WERI-Rb-1 (cell line): ENCODE measurements around the gene ADAMTS13.

ENCODE experiments used
- DNase-seq: peaks from one replicate; pipeline ENCODE4 v3.0.0-alpha.2; 2020
- H3K27ac ChIP-seq: fragments of 250-450 bp; sonication (Bioruptor Pico); 2 replicates; pipeline ENCODE4 v1.5.1; 2020; ENCODE audit warnings: mild to moderate bottlenecking, moderate library complexity
- H3K27me3 ChIP-seq: fragments of 250-450 bp; sonication (Bioruptor Pico); 2 replicates; pipeline ENCODE4 v1.5.1; 2021; ENCODE audit warnings: mild to moderate bottlenecking, low read depth, moderate library complexity; ENCODE audit not compliant: insufficient read depth, severe bottlenecking
- H3K36me3 ChIP-seq: fragments of 250-450 bp; sonication (Bioruptor Pico); 2 replicates; pipeline ENCODE4 v1.5.1; 2020; ENCODE audit warnings: mild to moderate bottlenecking, moderate library complexity
- H3K4me3 ChIP-seq: 2 replicates; pipeline ENCODE4 v1.5.1; 2011; ENCODE audit warnings: low read depth, mild to moderate bottlenecking, control low read depth, low read length
- H3K9me3 ChIP-seq: fragments of 250-450 bp; sonication (Bioruptor Pico); 2 replicates; pipeline ENCODE4 v1.5.1; 2021; ENCODE audit warnings: mild to moderate bottlenecking, moderate library complexity; ENCODE audit not compliant: severe bottlenecking
- TF ChIP-seq, protein P1 (sequence below): IDR thresholded peaks from 2 replicates; pipeline ENCODE4 v1.5.1; 2011; ENCODE audit warnings: low read depth, mild to moderate bottlenecking, control low read depth, inconsistent platforms, low read length

The ADAMTS13 gene

DNA sequence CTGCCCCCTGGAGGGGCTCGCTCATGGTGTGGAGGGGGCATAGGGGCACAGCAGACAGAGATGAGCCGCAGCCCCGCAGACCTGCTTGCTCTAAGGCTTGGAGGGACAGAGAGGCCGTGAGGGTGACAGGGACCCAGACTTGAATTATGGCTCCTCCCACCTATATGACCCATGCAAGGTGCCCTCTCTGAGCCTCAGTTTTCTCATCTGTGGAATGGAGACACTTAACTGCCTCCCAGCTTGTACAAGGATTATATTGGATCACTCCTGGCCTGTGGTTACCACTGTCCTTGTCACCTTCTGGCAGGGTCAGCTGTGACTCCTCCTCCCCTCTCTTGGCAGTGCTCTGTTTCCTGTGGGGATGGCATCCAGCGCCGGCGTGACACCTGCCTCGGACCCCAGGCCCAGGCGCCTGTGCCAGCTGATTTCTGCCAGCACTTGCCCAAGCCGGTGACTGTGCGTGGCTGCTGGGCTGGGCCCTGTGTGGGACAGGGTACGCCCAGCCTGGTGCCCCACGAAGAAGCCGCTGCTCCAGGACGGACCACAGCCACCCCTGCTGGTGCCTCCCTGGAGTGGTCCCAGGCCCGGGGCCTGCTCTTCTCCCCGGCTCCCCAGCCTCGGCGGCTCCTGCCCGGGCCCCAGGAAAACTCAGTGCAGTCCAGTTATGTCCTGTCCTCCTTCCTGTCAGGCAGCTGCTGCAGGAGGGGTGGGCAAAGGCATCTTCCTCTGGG lies 32.9 kb downstream of the ADAMTS13 start:
- no peak for DNase-seq
- no peaks in the 10 kb centered on the region for H3K36me3 ChIP-seq
- TF ChIP-seq, protein P1, sequence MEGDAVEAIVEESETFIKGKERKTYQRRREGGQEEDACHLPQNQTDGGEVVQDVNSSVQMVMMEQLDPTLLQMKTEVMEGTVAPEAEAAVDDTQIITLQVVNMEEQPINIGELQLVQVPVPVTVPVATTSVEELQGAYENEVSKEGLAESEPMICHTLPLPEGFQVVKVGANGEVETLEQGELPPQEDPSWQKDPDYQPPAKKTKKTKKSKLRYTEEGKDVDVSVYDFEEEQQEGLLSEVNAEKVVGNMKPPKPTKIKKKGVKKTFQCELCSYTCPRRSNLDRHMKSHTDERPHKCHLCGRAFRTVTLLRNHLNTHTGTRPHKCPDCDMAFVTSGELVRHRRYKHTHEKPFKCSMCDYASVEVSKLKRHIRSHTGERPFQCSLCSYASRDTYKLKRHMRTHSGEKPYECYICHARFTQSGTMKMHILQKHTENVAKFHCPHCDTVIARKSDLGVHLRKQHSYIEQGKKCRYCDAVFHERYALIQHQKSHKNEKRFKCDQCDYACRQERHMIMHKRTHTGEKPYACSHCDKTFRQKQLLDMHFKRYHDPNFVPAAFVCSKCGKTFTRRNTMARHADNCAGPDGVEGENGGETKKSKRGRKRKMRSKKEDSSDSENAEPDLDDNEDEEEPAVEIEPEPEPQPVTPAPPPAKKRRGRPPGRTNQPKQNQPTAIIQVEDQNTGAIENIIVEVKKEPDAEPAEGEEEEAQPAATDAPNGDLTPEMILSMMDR: no peak
- H3K4me3 ChIP-seq: no peak overlapping the region
- H3K27me3 ChIP-seq: no peaks in the 10 kb centered on the region
- H3K27ac ChIP-seq: no peak overlapping the region
- H3K9me3 ChIP-seq: no peaks in the 10 kb centered on the region

DNA sequence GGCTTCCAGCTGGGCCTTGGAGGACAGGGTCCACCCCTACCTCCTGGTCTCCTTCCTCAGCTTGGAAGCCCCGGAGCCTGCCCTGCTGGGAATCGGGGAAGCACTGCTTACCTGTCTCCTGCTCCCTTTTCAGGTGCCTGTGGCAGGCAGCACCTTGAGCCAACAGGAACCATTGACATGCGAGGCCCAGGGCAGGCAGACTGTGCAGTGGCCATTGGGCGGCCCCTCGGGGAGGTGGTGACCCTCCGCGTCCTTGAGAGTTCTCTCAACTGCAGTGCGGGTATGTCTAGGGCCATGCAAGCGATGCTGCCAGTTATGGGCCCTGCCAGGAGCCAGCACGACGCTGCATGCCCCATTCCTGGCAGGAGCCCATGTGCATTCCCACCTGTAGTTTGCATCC lies 33.8 kb downstream of the ADAMTS13 start:
- no peaks in the 10 kb centered on the region for H3K27me3 ChIP-seq
- TF ChIP-seq, protein P1: no peak
- no peaks in the 10 kb centered on the region for H3K36me3 ChIP-seq
- H3K4me3 ChIP-seq: no peak overlapping the region
- no peak for DNase-seq
- H3K27ac ChIP-seq: no peak overlapping the region
- H3K9me3 ChIP-seq: no peaks in the 10 kb centered on the region

DNA sequence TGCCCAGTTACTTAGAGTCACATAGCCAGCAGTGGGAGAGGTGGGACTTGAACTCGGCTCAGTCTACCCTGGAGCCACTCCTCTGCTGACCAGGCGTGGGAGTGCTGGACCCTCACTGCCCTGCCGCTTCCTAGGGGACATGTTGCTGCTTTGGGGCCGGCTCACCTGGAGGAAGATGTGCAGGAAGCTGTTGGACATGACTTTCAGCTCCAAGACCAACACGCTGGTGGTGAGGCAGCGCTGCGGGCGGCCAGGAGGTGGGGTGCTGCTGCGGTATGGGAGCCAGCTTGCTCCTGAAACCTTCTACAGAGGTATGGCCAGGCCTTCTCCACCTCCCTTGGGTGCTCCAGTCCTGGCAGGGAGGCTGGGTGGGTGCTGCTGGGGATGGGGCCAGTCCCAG lies 34.2 kb downstream of the ADAMTS13 start:
- Histone ChIP-seq H3K9me3 (no peaks in the 10 kb centered on the region), H3K4me3 (no peak overlapping the region), H3K27me3 (no peaks in the 10 kb centered on the region), H3K27ac (no peak overlapping the region), H3K36me3 (no peaks in the 10 kb centered on the region; the same call in 1 of the 2 replicates)
- DNase-seq: peak; percentile 28
- TF ChIP-seq, protein P1: peak; percentile 37

DNA sequence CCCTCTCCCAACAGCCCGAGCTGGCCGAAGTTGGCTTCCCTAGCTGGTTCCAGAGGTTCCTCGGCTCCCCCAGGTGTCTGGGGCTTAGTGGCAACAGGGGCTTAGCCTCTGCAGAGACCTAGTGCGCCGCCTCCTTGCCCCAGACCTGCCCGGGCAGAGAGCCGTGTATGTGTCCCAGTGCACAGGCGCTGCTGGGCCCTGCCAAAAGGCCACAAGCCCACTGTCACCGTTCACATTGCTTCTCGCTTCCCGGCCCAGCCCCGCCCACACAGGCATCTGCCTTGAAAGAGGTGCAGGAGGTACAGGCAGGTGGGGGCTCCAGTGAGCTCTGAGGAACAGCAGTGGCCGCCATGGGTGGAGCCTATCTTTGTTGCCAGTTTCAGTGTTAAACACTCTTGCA lies 35.1 kb downstream of the ADAMTS13 start:
- Histone ChIP-seq H3K4me3 (no peak overlapping the region), H3K27ac (peak overlapping the region; percentile 47), H3K27me3 (no peaks in the 10 kb centered on the region), H3K36me3 (no peaks in the 10 kb centered on the region; the same call in 1 of the 2 replicates), H3K9me3 (no peaks in the 10 kb centered on the region)
- peak; percentile 49 for DNase-seq
- TF ChIP-seq, protein P1: no peak

DNA sequence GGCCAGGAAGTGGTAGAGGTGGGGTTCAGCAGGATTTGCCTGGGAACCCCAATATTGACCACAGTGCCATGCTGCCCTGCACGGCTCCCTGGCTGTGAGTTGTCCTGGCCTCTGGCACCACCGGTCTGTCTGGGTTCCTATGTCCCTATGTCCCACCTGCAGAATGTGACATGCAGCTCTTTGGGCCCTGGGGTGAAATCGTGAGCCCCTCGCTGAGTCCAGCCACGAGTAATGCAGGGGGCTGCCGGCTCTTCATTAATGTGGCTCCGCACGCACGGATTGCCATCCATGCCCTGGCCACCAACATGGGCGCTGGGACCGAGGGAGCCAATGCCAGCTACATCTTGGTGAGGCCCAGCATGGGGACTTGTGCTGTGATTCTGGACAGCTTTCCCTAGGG lies 35.6 kb downstream of the ADAMTS13 start:
- TF ChIP-seq, protein P1: no peak
- Histone ChIP-seq H3K36me3 (no peaks in the 10 kb centered on the region; the same call in 1 of the 2 replicates), H3K27me3 (no peaks in the 10 kb centered on the region), H3K4me3 (no peak overlapping the region), H3K27ac (no peak overlapping the region), H3K9me3 (no peaks in the 10 kb centered on the region)
- DNase-seq: no peak
